Parathyroid adenoma (tissue), 2 donors: ENCODE data around the gene CHI3L2.
A peak's percentile ranks its signal among the peaks of the same experiment; 100 is the strongest.

Source experiments
- H2AFZ ChIP-seq: fragments of 300-600 bp; sonication (generic); one replicate; pipeline ENCODE4 v1.7.0; 2017; ENCODE audit warnings: antibody characterized with exemption, mild to moderate bottlenecking
- H3K27ac ChIP-seq: fragments of 300-600 bp; sonication (generic); one replicate; pipeline ENCODE4 v1.7.0; 2017
- H3K27me3 ChIP-seq: fragments of 300-600 bp; sonication (generic); one replicate; pipeline ENCODE4 v1.7.0; 2017; ENCODE audit warnings: low read length; ENCODE audit not compliant: control insufficient read depth, insufficient read depth
- H3K36me3 ChIP-seq: fragments of 300-600 bp; sonication (generic); one replicate; pipeline ENCODE4 v1.7.0; 2017; ENCODE audit warnings: low read length; ENCODE audit not compliant: control insufficient read depth, insufficient read depth
- H3K4me1 ChIP-seq: fragments of 300-600 bp; sonication (generic); one replicate; pipeline ENCODE4 v1.7.0; 2017; ENCODE audit warnings: control low read depth
- H3K4me2 ChIP-seq: fragments of 300-600 bp; sonication (generic); one replicate; pipeline ENCODE4 v1.7.0; 2017; ENCODE audit warnings: low read length
- H3K4me3 ChIP-seq: fragments of 300-600 bp; sonication (generic); one replicate; pipeline ENCODE4 v1.7.0; 2017; ENCODE audit warnings: low read depth, low read length
- H3K79me2 ChIP-seq: fragments of 300-600 bp; sonication (generic); one replicate; pipeline ENCODE4 v1.7.0; 2017; ENCODE audit warnings: control low read depth
- H3K9ac ChIP-seq: fragments of 300-600 bp; sonication (generic); one replicate; pipeline ENCODE4 v1.7.0; 2017; ENCODE audit warnings: mild to moderate bottlenecking
- H3K9me3 ChIP-seq: fragments of 300-600 bp; sonication (generic); one replicate; pipeline ENCODE4 v1.7.0; 2017; ENCODE audit warnings: low read length; ENCODE audit not compliant: control insufficient read depth
- CTCF ChIP-seq: fragments of 300-600 bp; sonication (generic); IDR thresholded peaks from one replicate; pipeline ENCODE4 v1.7.0; 2017; ENCODE audit warnings: antibody characterized with exemption, mild to moderate bottlenecking
- donor health status: primary hyperparathyroidism.

The CHI3L2 gene

GRCh38 chr1:111227434-111227833 lies at the start of gene CHI3L2:
Gene CHI3L2, plus strand, starts transcription at chr1:111227713. Its CDS starts 17 bp downstream, at chr1:111227730.
- no peak within 1 kb of the TSS for H3K4me3 ChIP-seq
- H3K27ac ChIP-seq: no peak within 1 kb of the TSS
- TF ChIP-seq CTCF: no peak
- H3K4me1 ChIP-seq: peaks cover 23% of the 10 kb centered on the region
- H3K36me3 ChIP-seq: no peaks in the 10 kb centered on the region
- H3K9ac ChIP-seq: no peak within 1 kb of the TSS
- no peaks in the 10 kb centered on the region for H3K9me3 ChIP-seq
- no peaks in the 10 kb centered on the region for H3K79me2 ChIP-seq
- H3K27me3 ChIP-seq: no peaks in the 10 kb centered on the region
- H3K4me2 ChIP-seq: no peak within 1 kb of the TSS
- H2AFZ ChIP-seq: peak within 1 kb of the TSS; percentile 68

DNA sequence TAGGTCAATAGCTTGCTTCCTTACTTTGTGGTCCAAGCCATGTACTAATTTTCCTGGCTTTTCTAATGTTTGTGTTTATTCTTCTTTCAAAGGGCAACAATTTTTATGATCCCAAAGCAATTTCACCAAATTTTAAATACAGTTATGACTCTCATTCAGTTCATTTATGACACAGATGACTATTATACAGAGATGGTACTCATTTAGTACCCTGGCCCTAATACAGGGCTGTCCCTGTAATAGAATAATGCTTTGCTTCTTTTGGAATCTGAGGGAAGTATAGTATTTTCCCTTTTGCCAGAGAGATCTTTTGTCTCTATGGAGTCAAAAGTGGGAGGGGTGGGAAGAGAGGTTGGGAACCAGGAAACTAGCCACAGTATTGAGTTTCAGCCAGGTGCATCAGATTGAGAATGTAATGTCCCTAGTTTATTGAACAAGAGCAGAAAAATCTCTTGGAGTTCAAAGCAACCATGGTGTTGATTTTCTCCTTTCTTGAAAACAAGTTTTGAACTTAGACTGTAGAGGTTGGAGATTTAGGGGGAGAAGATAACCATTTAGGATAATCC lies 47.5 kb upstream of the CHI3L2 start:
- H3K9ac ChIP-seq: no peak overlapping the region
- no peaks in the 10 kb centered on the region for H3K79me2 ChIP-seq
- no peak overlapping the region for H2AFZ ChIP-seq
- H3K9me3 ChIP-seq: no peaks in the 10 kb centered on the region
- no peaks in the 10 kb centered on the region for H3K4me1 ChIP-seq
- no peak overlapping the region for H3K27ac ChIP-seq
- no peaks in the 10 kb centered on the region for H3K36me3 ChIP-seq
- no peak overlapping the region for H3K4me2 ChIP-seq
- TF ChIP-seq CTCF: no peak
- no peaks in the 10 kb centered on the region for H3K27me3 ChIP-seq
- H3K4me3 ChIP-seq: no peak overlapping the region

DNA sequence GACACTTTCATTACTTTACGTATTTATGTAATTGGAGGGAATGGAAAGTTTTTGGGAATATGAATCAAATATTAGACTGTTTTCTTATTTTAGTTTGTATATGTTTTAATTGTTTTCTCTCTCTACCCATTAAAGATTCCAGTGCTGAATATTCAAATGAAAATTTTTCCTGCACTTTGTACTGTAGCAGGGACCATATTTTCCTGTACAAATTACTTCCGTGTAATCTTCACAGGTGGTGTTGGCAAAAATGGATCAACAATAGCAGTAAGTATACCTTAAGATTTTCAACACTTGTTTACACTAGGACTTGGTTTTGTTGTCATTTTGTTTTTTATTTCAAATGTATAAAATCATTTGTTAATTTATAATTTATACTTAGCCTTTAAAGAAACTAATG lies 45.5 kb upstream of the CHI3L2 start:
- H2AFZ ChIP-seq: no peak overlapping the region
- no peak overlapping the region for H3K9ac ChIP-seq
- no peaks in the 10 kb centered on the region for H3K36me3 ChIP-seq
- no peak overlapping the region for H3K4me3 ChIP-seq
- no peak for TF ChIP-seq CTCF
- H3K79me2 ChIP-seq: no peaks in the 10 kb centered on the region
- H3K27ac ChIP-seq: no peak overlapping the region
- H3K27me3 ChIP-seq: no peaks in the 10 kb centered on the region
- H3K9me3 ChIP-seq: no peaks in the 10 kb centered on the region
- no peaks in the 10 kb centered on the region for H3K4me1 ChIP-seq
- H3K4me2 ChIP-seq: no peak overlapping the region

DNA sequence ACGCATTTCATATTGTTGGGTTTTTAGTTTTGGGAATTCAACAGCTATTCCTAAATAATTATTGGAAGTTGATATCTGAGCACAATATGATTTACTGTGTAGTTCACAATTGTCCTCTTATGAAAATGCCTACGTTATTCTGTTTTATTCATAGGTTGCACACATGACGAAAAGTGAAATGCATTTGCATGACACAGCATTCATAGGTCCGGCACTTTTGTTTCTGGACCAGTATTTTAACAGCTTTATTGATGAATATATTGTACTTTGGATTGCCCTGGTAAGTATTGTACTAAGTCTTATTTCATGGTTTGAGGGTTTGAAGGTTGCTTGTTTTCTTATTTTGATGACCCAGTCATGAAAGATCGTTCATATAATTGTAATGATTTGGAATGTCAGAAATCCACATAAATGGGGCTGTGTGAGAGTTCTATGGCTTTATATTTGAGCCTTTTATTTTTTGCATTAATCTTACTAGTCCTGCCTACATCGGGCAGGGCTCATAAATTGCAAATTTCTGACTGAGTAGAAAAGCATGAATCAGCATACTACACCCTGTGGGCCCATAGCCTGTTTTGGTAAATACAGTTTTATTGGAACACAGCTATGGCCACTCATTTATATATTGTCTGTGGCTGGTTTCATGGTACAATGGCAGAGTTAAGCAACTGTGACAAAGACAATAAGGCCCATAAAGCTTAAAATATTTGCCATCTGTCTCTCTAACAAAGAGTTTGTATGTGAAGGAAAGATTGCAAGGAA lies 44.0 kb upstream of the CHI3L2 start:
- Histone ChIP-seq H3K4me2 (no peak overlapping the region), H2AFZ (no peak overlapping the region), H3K4me1 (no peaks in the 10 kb centered on the region), H3K27me3 (no peaks in the 10 kb centered on the region), H3K9ac (no peak overlapping the region), H3K4me3 (no peak overlapping the region), H3K9me3 (no peaks in the 10 kb centered on the region), H3K36me3 (no peaks in the 10 kb centered on the region), H3K27ac (no peak overlapping the region), H3K79me2 (no peaks in the 10 kb centered on the region)
- TF ChIP-seq CTCF: no peak

DNA sequence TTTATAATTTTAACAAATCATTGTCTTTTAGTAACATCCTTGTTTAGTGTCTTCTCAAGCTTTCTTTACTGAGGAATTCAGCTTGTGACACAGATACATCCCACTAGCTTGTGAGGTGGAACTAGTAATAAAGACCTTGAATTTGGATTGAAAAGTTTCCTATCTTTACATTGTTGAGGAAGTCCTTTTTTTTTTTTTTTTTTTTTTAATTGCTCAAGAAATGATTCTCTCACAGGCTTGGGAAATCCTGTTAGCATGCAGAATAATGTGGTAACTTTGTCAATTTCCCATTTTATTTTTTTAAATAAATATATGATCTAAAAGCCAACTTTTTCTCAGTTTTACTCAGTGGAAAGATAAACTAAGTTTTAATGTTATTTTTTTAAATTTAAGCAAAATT lies 42.9 kb upstream of the CHI3L2 start:
- no peaks in the 10 kb centered on the region for H3K36me3 ChIP-seq
- TF ChIP-seq CTCF: no peak
- H3K9me3 ChIP-seq: no peaks in the 10 kb centered on the region
- no peaks in the 10 kb centered on the region for H3K27me3 ChIP-seq
- no peak overlapping the region for H3K9ac ChIP-seq
- H3K27ac ChIP-seq: no peak overlapping the region
- no peak overlapping the region for H2AFZ ChIP-seq
- no peak overlapping the region for H3K4me3 ChIP-seq
- no peak overlapping the region for H3K4me2 ChIP-seq
- H3K4me1 ChIP-seq: no peaks in the 10 kb centered on the region
- H3K79me2 ChIP-seq: no peaks in the 10 kb centered on the region
